Loucy (cell line): ENCODE data around the gene CALML3.

Source experiments
- H2AFZ ChIP-seq: fragments of 200-600 bp; sonication (generic); 2 replicates; pipeline ENCODE4 v1.6.0; 2016; ENCODE audit warnings: antibody characterized with exemption, mild to moderate bottlenecking, low read length, moderate library complexity
- H3F3A ChIP-seq: fragments of 200-600 bp; 2 replicates; pipeline ENCODE4 v1.6.0; 2016; ENCODE audit warnings: antibody characterized with exemption, low read depth, mild to moderate bottlenecking
- H3K27me3 ChIP-seq: fragments of 200-600 bp; sonication (generic); 2 replicates; pipeline ENCODE4 v1.6.1; 2014; ENCODE audit warnings: low read length, mild to moderate bottlenecking; ENCODE audit not compliant: insufficient read depth, poor library complexity, severe bottlenecking
- H3K36me3 ChIP-seq: fragments of 200-600 bp; sonication (generic); 2 replicates; pipeline ENCODE4 v1.6.1; 2016; ENCODE audit warnings: low read length; ENCODE audit not compliant: insufficient read depth
- H3K4me1 ChIP-seq: fragments of 200-600 bp; sonication (generic); 2 replicates; pipeline ENCODE4 v1.5.1; 2014; ENCODE audit warnings: low read length, mild to moderate bottlenecking; ENCODE audit not compliant: insufficient read depth, poor library complexity, severe bottlenecking
- H3K4me2 ChIP-seq: fragments of 200-600 bp; sonication (generic); 2 replicates; pipeline ENCODE4 v1.6.0; 2014; ENCODE audit warnings: antibody characterized with exemption, low read length, low read depth, mild to moderate bottlenecking; ENCODE audit not compliant: poor library complexity, severe bottlenecking
- H3K4me3 ChIP-seq: fragments of 200-600 bp; sonication (generic); 2 replicates; pipeline ENCODE4 v1.5.1; 2014; ENCODE audit warnings: low read length, mild to moderate bottlenecking, mixed read lengths; ENCODE audit not compliant: poor library complexity, severe bottlenecking
- H3K79me2 ChIP-seq: fragments of 200-600 bp; sonication (generic); 2 replicates; pipeline ENCODE4 v1.6.1; 2014; ENCODE audit warnings: low read length; ENCODE audit not compliant: insufficient read depth
- H3K9ac ChIP-seq: fragments of 200-600 bp; sonication (generic); 2 replicates; pipeline ENCODE4 v1.6.0; 2014; ENCODE audit warnings: mild to moderate bottlenecking, low read depth, low read length, moderate library complexity; ENCODE audit not compliant: poor library complexity, severe bottlenecking
- H3K9me2 ChIP-seq: fragments of 200-600 bp; sonication (generic); replicated peaks from 2 replicates; pipeline ENCODE4 v1.6.1; 2016; ENCODE audit warnings: low read depth, low read length, mixed read lengths
- H3K9me3 ChIP-seq: fragments of 200-600 bp; sonication (generic); 2 replicates; pipeline ENCODE4 v1.6.1; 2014; ENCODE audit warnings: mild to moderate bottlenecking, antibody characterized with exemption, low read length, low read depth; ENCODE audit not compliant: insufficient read depth
- H4K20me1 ChIP-seq: fragments of 200-600 bp; sonication (generic); 2 replicates; pipeline ENCODE4 v1.6.0; 2014; ENCODE audit warnings: antibody characterized with exemption, low read length, mild to moderate bottlenecking; ENCODE audit not compliant: insufficient read depth, poor library complexity, severe bottlenecking
- CTCF ChIP-seq: fragments of 200-600 bp; sonication (generic); conservative IDR thresholded peaks from 2 replicates; pipeline ENCODE4 v1.5.1; 2014; ENCODE audit warnings: mild to moderate bottlenecking, antibody characterized with exemption, low read length
- EZH2phosphoT487 ChIP-seq: fragments of 200-600 bp; IDR thresholded peaks from 2 replicates; pipeline ENCODE4 v1.6.1; 2018; ENCODE audit warnings: antibody characterized with exemption, mild to moderate bottlenecking, moderate library complexity, borderline replicate concordance

The CALML3 gene

GRCh38 chr10:5493691-5494090 is 31.1 kb upstream of the CALML3 start:
- Histone ChIP-seq H2AFZ (no peak overlapping the region), H3K9me2 (no peaks in the 10 kb centered on the region), H3K4me2 (no peak overlapping the region), H3K27me3 (no peaks in the 10 kb centered on the region), H3F3A (no peaks in the 10 kb centered on the region), H3K4me1 (peaks cover 6% of the 10 kb centered on the region), H3K9ac (no peak overlapping the region), H3K79me2 (no peaks in the 10 kb centered on the region), H3K9me3 (no peaks in the 10 kb centered on the region), H3K36me3 (no peaks in the 10 kb centered on the region), H4K20me1 (no peaks in the 10 kb centered on the region), H3K4me3 (no peak overlapping the region)
- TF ChIP-seq CTCF (no peak), EZH2phosphoT487 (no peak)

GRCh38 chr10:5494611-5495010 is 30.1 kb upstream of the CALML3 start:
- Histone ChIP-seq H3K9ac (no peak overlapping the region), H3K9me2 (no peaks in the 10 kb centered on the region), H3K9me3 (no peaks in the 10 kb centered on the region), H3K4me1 (peaks cover 6% of the 10 kb centered on the region), H4K20me1 (no peaks in the 10 kb centered on the region), H3K4me2 (no peak overlapping the region), H3F3A (no peaks in the 10 kb centered on the region), H3K36me3 (no peaks in the 10 kb centered on the region), H2AFZ (no peak overlapping the region), H3K27me3 (no peaks in the 10 kb centered on the region), H3K4me3 (no peak overlapping the region), H3K79me2 (no peaks in the 10 kb centered on the region)
- no peak for TF ChIP-seq EZH2phosphoT487
- TF ChIP-seq CTCF = no peak

GRCh38 chr10:5496261-5497250 is 28.2 kb upstream of the CALML3 start:
- no peaks in the 10 kb centered on the region for H3K4me1 ChIP-seq
- H3K27me3 ChIP-seq = no peaks in the 10 kb centered on the region
- H3F3A ChIP-seq = no peaks in the 10 kb centered on the region
- no peaks in the 10 kb centered on the region for H3K9me3 ChIP-seq
- no peak overlapping the region for H3K4me3 ChIP-seq
- H3K79me2 ChIP-seq = no peaks in the 10 kb centered on the region
- no peaks in the 10 kb centered on the region for H3K9me2 ChIP-seq
- H4K20me1 ChIP-seq = no peaks in the 10 kb centered on the region
- no peak for TF ChIP-seq EZH2phosphoT487
- no peak for TF ChIP-seq CTCF
- H3K4me2 ChIP-seq = no peak overlapping the region
- H3K9ac ChIP-seq = no peak overlapping the region
- no peak overlapping the region for H2AFZ ChIP-seq
- no peaks in the 10 kb centered on the region for H3K36me3 ChIP-seq
